Astrocyte of the cerebellum (primary cell): ENCODE measurements around the gene DACT2.

Experiments
- DNase-seq: peaks from one replicate; pipeline ENCODE4 v3.0.0-alpha.2; 2011; ENCODE audit warnings: low read depth
- H3K4me3 ChIP-seq: 2 replicates; pipeline ENCODE4 v1.5.1; 2011; ENCODE audit warnings: mild to moderate bottlenecking, low read depth, low read length, moderate library complexity
- CTCF ChIP-seq: IDR thresholded peaks from 2 replicates; pipeline ENCODE4 v1.5.1; 2012; ENCODE audit warnings: low read length, low read depth, moderate library complexity, mild to moderate bottlenecking; ENCODE audit errors: missing control alignments
- in situ Hi-C: cut with HindIII; loops from 2 replicates; pipeline ENCODE4 v1.10.0; 2017; ENCODE audit warnings: low sequenced_read_pairs

The DACT2 gene

DNA sequence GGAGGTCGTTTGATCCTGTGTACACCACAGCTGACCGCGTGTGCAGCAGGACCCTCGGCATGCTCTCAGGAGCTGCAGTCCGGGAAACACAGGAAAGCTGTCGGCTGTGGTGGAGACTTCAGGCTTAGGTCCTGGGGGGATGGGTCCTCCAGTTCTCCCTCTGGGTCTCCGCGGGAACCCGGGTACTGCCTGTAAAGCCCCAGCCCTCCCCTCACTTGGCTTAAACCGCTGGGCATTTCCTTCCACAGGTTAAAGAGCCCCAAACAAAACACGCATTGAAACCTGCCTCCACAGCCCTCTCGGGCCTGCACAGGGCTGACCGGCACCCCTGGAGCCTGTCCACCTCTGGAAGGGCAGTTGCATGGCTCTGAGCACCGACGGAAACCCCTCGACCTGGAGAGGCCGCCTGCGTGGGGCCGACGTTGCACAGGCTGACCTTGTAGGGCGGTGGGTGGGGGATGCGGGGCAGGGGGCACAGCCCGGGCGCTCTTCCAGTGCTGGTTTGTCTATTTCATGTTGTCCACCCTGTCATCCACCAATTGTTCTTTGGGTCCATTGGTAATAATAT is 59.1 kb downstream of the DACT2 start:
- TF ChIP-seq CTCF, result no peak
- H3K4me3 ChIP-seq, result no peak overlapping the region
- in situ Hi-C loops, result no loop called here
- no peak for DNase-seq

- in situ Hi-C loops, result no loop called here
- DNase-seq, result no peak
- no peak for TF ChIP-seq CTCF
- H3K4me3 ChIP-seq, result no peak overlapping the region
Observed at GRCh38 chr6:168258795-168259194, 60.8 kb downstream of the DACT2 start.

DNA sequence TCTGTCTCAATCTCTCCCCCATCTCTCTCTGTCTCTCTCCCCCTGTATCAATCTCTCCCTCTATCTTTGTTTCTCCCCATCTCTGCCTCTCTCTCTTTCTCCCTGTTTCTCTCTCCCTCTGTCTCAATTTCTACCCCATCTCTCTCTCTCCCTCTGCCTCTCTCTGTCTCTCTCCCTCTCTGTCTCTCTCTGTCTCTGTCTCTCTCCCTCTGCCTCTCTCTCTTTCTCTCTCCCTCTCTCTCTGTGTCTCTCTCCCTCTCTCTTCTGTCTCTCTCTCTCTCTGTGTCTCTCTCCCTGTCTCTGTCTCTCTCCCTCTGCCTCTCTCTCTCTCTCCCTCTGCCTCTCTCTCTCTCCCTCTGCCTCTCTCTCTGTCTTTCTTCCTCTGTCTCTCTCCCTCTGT is 62.6 kb downstream of the DACT2 start:
- no peak for TF ChIP-seq CTCF
- in situ Hi-C loops, result no loop called here
- no peak overlapping the region for H3K4me3 ChIP-seq
- no peak for DNase-seq
